Panc1 (cell line): ENCODE data around the gene TERT. TPM values are rescaled to one million over a fixed set of nuclear protein-coding genes. Genes with fewer than 3 reads are reported as not detected.

Experiments used
- ATAC-seq: fragments of 200-7000 bp; cut with Tn5 transposase; 2 replicates; pipeline ENCODE4 v1.9.1; 2020; ENCODE audit warnings: mild to moderate bottlenecking, moderate library complexity
- BruUV-seq: library from RNA; stranded (reverse); fragments of 400-500 nt; replicated peaks from 2 replicates; lab custom pipeline; 2021; lab: Mats Ljungman, UMichigan
- CTCF ChIA-PET: fragments of 300-600 bp; sonication (Branson Sonifier 250); formaldehyde crosslinking; loops from one replicate; lab custom pipeline; 2022; ENCODE audit warnings: antibody characterized with exemption; lab: Charles Lee
- POLR2A ChIA-PET: fragments of 300-600 bp; sonication (Branson Sonifier 250); formaldehyde crosslinking; loops from one replicate; lab custom pipeline; 2022; ENCODE audit warnings: antibody characterized with exemption; lab: Charles Lee
- DNase-seq: peaks from one replicate; pipeline ENCODE4 v3.0.0-alpha.2; 2010; ENCODE audit warnings: low read depth, low spot score
- H3K27ac ChIP-seq: 2 replicates; pipeline ENCODE4 v1.5.1; 2011; ENCODE audit warnings: mild to moderate bottlenecking, low read length, inconsistent platforms
- H3K27me3 ChIP-seq: fragments of 200-500 bp; sonication (Bioruptor generic); 2 replicates; pipeline ENCODE4 v1.6.0; 2014; ENCODE audit warnings: low read length, inconsistent platforms; ENCODE audit not compliant: control insufficient read depth, insufficient read depth
- H3K36me3 ChIP-seq: fragments of 200-500 bp; sonication (Bioruptor generic); 2 replicates; pipeline ENCODE4 v1.5.1; 2014; ENCODE audit warnings: inconsistent platforms, mild to moderate bottlenecking, low read length, moderate library complexity; ENCODE audit not compliant: control insufficient read depth, insufficient read depth
- H3K4me1 ChIP-seq: 2 replicates; pipeline ENCODE4 v1.5.1; 2011; ENCODE audit warnings: inconsistent platforms, mild to moderate bottlenecking, low read length, moderate library complexity; ENCODE audit not compliant: control insufficient read depth, insufficient read depth
- H3K4me3 ChIP-seq, 2 experiments: 2 replicates each; pipeline ENCODE4 v1.5.1; 2011 to 2012; ENCODE audit warnings: low read depth in 2 of 2, low read length in 2 of 2, mild to moderate bottlenecking in 2 of 2, inconsistent platforms in 1 of 2, moderate library complexity in 1 of 2
- H3K9me3 ChIP-seq: fragments of 200-500 bp; sonication (Bioruptor generic); 2 replicates; pipeline ENCODE4 v1.5.1; 2014; ENCODE audit warnings: low read depth, mild to moderate bottlenecking, inconsistent platforms, low read length, moderate library complexity; ENCODE audit not compliant: control insufficient read depth, insufficient read depth
- POLR2AphosphoS5 ChIP-seq: IDR thresholded peaks from 2 replicates; pipeline ENCODE4 v1.6.1; 2012; ENCODE audit warnings: mild to moderate bottlenecking, low read depth, low read length, moderate library complexity
- SIN3A ChIP-seq: IDR thresholded peaks from 2 replicates; pipeline ENCODE4 v1.6.1; 2012; ENCODE audit warnings: low read depth, mild to moderate bottlenecking, low read length, moderate library complexity, borderline replicate concordance; ENCODE audit not compliant: insufficient read depth
- TCF7L2 ChIP-seq: IDR thresholded peaks from 2 replicates; pipeline ENCODE4 v1.6.1; 2011; ENCODE audit warnings: mild to moderate bottlenecking, low read depth, low read length, inconsistent platforms
- in situ Hi-C: cut with HindIII; loops from 2 replicates; pipeline ENCODE4 v1.10.0; 2016; ENCODE audit warnings: low sequenced_read_pairs, low pct_unique_long_range_greater_than_20kb
- intact Hi-C: fragments of 100-400 bp; cut with micrococcal nuclease; formaldehyde crosslinking; loops from one replicate; pipeline ENCODE4 v1.10.0; 2022; ENCODE audit not compliant: unreplicated experiment
- total RNA-seq: library from RNA; stranded (reverse); gene quantifications from one replicate; pipeline ENCODE4 v1.2.1, GENCODE V29; 2021; ENCODE audit not compliant: unreplicated experiment
- TF ChIP-seq, protein P1 (sequence below): fragments of 450-650 bp; IDR thresholded peaks from 2 replicates; pipeline ENCODE4 v1.5.1; 2017; ENCODE audit warnings: mild to moderate bottlenecking
- TF ChIP-seq, protein P2 (sequence below), 2 experiments: IDR thresholded peaks; 2 replicates each; pipeline ENCODE4 v1.6.1; 2011 to 2012; ENCODE audit warnings: low read depth in 2 of 2, control low read depth in 1 of 2, low read length in 1 of 2, mild to moderate bottlenecking in 1 of 2, moderate library complexity in 1 of 2; ENCODE audit not compliant: insufficient read depth in 1 of 2

TERT gene
- total RNA-seq, 1 experiment from 2014 or later = 8.9 TPM

DNA sequence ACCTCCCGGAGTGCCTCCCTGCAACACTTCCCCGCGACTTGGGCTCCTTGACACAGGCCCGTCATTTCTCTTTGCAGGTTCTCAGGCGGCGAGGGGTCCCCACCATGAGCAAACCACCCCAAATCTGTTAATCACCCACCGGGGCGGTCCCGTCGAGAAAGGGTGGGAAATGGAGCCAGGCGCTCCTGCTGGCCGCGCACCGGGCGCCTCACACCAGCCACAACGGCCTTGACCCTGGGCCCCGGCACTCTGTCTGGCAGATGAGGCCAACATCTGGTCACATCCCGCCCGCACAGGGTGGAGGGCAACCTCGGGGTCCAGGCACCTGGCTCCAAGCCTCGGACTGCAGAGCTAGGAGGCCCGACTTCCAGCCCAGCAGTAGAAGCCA lies 776 bp upstream of the TERT start:
- no peak for DNase-seq
- H3K4me3 ChIP-seq = peak overlapping the region; percentile 44 to 47; a peak in 3 of 4 replicates
- H3K27me3 ChIP-seq = no peaks in the 10 kb centered on the region
- no peaks in the 10 kb centered on the region for H3K36me3 ChIP-seq
- no peak for ATAC-seq
- intact Hi-C loops = loop anchor here (2.0 kb wide), 1 partner anchor 27 kb away; no protein-coding TSS in a partner anchor
- POLR2A ChIA-PET = no interaction called here
- CTCF ChIA-PET = no interaction called here
- no peaks in the 10 kb centered on the region for H3K9me3 ChIP-seq
- BruUV-seq = no TSS peak
- in situ Hi-C loops = no loop called here
- no peak overlapping the region for H3K27ac ChIP-seq
- H3K4me1 ChIP-seq = no peaks in the 10 kb centered on the region; the same call in 1 of the 2 replicates
- TF ChIP-seq TCF7L2 (no peak), POLR2AphosphoS5 (no peak), SIN3A (no peak)
- TF ChIP-seq, protein P1, sequence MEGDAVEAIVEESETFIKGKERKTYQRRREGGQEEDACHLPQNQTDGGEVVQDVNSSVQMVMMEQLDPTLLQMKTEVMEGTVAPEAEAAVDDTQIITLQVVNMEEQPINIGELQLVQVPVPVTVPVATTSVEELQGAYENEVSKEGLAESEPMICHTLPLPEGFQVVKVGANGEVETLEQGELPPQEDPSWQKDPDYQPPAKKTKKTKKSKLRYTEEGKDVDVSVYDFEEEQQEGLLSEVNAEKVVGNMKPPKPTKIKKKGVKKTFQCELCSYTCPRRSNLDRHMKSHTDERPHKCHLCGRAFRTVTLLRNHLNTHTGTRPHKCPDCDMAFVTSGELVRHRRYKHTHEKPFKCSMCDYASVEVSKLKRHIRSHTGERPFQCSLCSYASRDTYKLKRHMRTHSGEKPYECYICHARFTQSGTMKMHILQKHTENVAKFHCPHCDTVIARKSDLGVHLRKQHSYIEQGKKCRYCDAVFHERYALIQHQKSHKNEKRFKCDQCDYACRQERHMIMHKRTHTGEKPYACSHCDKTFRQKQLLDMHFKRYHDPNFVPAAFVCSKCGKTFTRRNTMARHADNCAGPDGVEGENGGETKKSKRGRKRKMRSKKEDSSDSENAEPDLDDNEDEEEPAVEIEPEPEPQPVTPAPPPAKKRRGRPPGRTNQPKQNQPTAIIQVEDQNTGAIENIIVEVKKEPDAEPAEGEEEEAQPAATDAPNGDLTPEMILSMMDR = no peak
- TF ChIP-seq, protein P2, sequence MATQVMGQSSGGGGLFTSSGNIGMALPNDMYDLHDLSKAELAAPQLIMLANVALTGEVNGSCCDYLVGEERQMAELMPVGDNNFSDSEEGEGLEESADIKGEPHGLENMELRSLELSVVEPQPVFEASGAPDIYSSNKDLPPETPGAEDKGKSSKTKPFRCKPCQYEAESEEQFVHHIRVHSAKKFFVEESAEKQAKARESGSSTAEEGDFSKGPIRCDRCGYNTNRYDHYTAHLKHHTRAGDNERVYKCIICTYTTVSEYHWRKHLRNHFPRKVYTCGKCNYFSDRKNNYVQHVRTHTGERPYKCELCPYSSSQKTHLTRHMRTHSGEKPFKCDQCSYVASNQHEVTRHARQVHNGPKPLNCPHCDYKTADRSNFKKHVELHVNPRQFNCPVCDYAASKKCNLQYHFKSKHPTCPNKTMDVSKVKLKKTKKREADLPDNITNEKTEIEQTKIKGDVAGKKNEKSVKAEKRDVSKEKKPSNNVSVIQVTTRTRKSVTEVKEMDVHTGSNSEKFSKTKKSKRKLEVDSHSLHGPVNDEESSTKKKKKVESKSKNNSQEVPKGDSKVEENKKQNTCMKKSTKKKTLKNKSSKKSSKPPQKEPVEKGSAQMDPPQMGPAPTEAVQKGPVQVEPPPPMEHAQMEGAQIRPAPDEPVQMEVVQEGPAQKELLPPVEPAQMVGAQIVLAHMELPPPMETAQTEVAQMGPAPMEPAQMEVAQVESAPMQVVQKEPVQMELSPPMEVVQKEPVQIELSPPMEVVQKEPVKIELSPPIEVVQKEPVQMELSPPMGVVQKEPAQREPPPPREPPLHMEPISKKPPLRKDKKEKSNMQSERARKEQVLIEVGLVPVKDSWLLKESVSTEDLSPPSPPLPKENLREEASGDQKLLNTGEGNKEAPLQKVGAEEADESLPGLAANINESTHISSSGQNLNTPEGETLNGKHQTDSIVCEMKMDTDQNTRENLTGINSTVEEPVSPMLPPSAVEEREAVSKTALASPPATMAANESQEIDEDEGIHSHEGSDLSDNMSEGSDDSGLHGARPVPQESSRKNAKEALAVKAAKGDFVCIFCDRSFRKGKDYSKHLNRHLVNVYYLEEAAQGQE (IDR thresholded peaks at IDR 0.05; ENCODE audit: insufficient read depth in 1 of 2, low read depth in 2 of 2, low read length in 1 of 2) = no peak

DNA sequence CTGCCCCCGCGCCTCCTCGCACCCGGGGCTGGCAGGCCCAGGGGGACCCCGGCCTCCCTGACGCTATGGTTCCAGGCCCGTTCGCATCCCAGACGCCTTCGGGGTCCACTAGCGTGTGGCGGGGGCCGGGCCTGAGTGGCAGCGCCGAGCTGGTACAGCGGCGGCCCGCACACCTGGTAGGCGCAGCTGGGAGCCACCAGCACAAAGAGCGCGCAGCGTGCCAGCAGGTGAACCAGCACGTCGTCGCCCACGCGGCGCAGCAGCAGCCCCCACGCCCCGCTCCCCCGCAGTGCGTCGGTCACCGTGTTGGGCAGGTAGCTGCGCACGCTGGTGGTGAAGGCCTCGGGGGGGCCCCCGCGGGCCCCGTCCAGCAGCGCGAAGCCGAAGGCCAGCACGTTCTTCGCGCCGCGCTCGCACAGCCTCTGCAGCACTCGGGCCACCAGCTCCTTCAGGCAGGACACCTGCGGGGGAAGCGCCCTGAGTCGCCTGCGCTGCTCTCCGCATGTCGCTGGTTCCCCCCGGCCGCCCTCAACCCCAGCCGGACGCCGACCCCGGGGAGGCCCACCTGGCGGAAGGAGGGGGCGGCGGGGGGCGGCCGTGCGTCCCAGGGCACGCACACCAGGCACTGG lies 548 bp downstream of the TERT start:
- no peaks in the 10 kb centered on the region for H3K27me3 ChIP-seq
- H3K4me1 ChIP-seq = no peaks in the 10 kb centered on the region; the same call in 1 of the 2 replicates
- ATAC-seq (peak; percentile 73), DNase-seq (no peak)
- BruUV-seq = no TSS peak
- intact Hi-C loops (loop anchor here (2.0 kb wide), 1 partner anchor 28 kb away; no protein-coding TSS in a partner anchor), in situ Hi-C loops (no loop called here)
- no peak overlapping the region for H3K27ac ChIP-seq
- ChIA-PET CTCF (interaction anchor here (0.6 kb wide), 2 partner anchors 229 to 349 kb away, joined by 3 read pairs; no protein-coding TSS in a partner anchor), POLR2A (no interaction called here)
- no peaks in the 10 kb centered on the region for H3K36me3 ChIP-seq
- no peak for TF ChIP-seq SIN3A
- peak overlapping the region; percentile 44 to 47 for H3K4me3 ChIP-seq
- H3K9me3 ChIP-seq = no peaks in the 10 kb centered on the region
